ENCODE measurements around the gene ALK.

Gene ALK

DNA sequence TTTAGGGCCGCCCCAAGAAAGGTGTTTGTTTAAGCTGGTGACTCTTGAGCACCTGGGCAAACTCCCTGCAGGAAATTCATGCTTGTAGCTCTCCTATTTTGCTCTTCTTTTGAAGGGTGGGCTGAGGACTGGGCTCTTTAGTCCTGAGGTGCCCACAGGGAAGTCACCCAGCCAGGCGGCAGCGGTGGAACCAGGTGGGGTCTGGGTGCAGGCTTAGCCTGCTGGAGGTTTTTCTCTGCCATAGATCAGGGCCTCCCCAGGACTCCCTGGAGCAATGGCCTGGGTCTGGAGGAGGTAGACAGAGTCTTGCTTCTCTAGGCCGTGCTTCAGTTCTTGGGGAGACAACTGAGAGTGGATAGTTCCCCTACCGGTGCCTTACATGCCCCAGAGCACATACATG is 706.3 kb downstream of the ALK start:
- TF ChIP-seq ZNF350 (tag by site-specific recombination; IDR thresholded peaks at IDR 0.05) (no peak), FEZF1 (tag by site-specific recombination; IDR thresholded peaks at IDR 0.05) (no peak), SP2 (tag by site-specific recombination; IDR thresholded peaks at IDR 0.05) (no peak), ZBTB48 (tag by site-specific recombination; IDR thresholded peaks at IDR 0.05) (no peak), YY2 (tag by site-specific recombination; IDR thresholded peaks at IDR 0.05) (no peak), ZEB2 (tag by site-specific recombination; IDR thresholded peaks at IDR 0.05) (no peak)
- TF ChIP-seq, protein P1, sequence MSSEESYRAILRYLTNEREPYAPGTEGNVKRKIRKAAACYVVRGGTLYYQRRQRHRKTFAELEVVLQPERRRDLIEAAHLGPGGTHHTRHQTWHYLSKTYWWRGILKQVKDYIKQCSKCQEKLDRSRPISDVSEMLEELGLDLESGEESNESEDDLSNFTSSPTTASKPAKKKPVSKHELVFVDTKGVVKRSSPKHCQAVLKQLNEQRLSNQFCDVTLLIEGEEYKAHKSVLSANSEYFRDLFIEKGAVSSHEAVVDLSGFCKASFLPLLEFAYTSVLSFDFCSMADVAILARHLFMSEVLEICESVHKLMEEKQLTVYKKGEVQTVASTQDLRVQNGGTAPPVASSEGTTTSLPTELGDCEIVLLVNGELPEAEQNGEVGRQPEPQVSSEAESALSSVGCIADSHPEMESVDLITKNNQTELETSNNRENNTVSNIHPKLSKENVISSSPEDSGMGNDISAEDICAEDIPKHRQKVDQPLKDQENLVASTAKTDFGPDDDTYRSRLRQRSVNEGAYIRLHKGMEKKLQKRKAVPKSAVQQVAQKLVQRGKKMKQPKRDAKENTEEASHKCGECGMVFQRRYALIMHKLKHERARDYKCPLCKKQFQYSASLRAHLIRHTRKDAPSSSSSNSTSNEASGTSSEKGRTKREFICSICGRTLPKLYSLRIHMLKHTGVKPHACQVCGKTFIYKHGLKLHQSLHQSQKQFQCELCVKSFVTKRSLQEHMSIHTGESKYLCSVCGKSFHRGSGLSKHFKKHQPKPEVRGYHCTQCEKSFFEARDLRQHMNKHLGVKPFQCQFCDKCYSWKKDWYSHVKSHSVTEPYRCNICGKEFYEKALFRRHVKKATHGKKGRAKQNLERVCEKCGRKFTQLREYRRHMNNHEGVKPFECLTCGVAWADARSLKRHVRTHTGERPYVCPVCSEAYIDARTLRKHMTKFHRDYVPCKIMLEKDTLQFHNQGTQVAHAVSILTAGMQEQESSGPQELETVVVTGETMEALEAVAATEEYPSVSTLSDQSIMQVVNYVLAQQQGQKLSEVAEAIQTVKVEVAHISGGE (tag by site-specific recombination; conservative IDR thresholded peaks at IDR 0.05; ENCODE audit: low read depth) = no peak
- TF ChIP-seq, protein P2, sequence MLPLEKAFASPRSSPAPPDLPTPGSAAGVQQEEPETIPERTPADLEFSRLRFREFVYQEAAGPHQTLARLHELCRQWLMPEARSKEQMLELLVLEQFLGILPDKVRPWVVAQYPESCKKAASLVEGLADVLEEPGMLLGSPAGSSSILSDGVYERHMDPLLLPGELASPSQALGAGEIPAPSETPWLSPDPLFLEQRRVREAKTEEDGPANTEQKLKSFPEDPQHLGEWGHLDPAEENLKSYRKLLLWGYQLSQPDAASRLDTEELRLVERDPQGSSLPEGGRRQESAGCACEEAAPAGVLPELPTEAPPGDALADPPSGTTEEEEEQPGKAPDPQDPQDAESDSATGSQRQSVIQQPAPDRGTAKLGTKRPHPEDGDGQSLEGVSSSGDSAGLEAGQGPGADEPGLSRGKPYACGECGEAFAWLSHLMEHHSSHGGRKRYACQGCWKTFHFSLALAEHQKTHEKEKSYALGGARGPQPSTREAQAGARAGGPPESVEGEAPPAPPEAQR (tag by site-specific recombination; IDR thresholded peaks at IDR 0.05) = no peak

DNA sequence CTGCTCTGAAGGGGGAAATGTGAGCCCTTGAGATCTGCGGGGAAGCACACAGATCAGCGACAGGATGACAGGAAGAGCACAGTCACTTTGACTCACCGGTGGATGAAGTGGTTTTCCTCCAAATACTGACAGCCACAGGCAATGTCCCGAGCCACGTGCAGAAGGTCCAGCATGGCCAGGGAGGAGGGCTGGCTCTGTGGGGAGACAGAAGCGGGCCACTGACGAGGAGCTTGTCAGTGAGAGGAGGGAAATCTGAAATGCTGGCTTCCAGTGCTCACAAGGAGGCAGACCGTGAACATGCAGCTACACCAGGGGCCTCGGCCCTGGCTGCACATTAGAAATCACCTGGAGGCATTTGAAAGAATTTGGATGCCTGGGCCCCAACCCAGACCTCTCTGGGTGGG is 707.5 kb downstream of the ALK start:
- Histone ChIP-seq H3K9me3 (ENCODE audit: control insufficient read depth, insufficient read depth, low read depth, low read length) (no peaks in the 10 kb centered on the region), H3K36me3 (ENCODE audit: control insufficient read depth in 2 of 2, insufficient read depth in 1 of 2, low read length in 2 of 2) (no peaks in the 10 kb centered on the region), H3K27ac (ENCODE audit: extremely low read depth, low read depth, low read length) (no peak overlapping the region), H3K4me1 (ENCODE audit: control insufficient read depth, insufficient read depth, low read length) (no peaks in the 10 kb centered on the region), H3K4me3 (ENCODE audit: low read depth, low read length) (no peak overlapping the region)
- TF ChIP-seq ZBTB48 (tag by site-specific recombination; IDR thresholded peaks at IDR 0.05) (no peak), ZNF133 (tag by site-specific recombination; IDR thresholded peaks at IDR 0.05) (no peak), ZNF558 (tag by site-specific recombination; IDR thresholded peaks at IDR 0.05) (no peak), ZNF623 (tag by site-specific recombination; IDR thresholded peaks at IDR 0.05) (no peak), KLF8 (tag by site-specific recombination; IDR thresholded peaks at IDR 0.05) (no peak), ZNF621 (tag by site-specific recombination; IDR thresholded peaks at IDR 0.05) (no peak), GLI4 (tag by site-specific recombination; IDR thresholded peaks at IDR 0.05) (no peak), KLF1 (tag by site-specific recombination; IDR thresholded peaks at IDR 0.05) (no peak), HOXA7 (CRISPR knock-in tag; IDR thresholded peaks at IDR 0.05; ENCODE audit: borderline replicate concordance) (no peak), ZNF560 (tag by site-specific recombination; IDR thresholded peaks at IDR 0.05; ENCODE audit: borderline replicate concordance) (no peak), ZNF114 (tag by site-specific recombination; IDR thresholded peaks at IDR 0.05) (no peak), ZNF335 (tag by site-specific recombination; conservative IDR thresholded peaks at IDR 0.05) (no peak)
- TF ChIP-seq, protein P3, sequence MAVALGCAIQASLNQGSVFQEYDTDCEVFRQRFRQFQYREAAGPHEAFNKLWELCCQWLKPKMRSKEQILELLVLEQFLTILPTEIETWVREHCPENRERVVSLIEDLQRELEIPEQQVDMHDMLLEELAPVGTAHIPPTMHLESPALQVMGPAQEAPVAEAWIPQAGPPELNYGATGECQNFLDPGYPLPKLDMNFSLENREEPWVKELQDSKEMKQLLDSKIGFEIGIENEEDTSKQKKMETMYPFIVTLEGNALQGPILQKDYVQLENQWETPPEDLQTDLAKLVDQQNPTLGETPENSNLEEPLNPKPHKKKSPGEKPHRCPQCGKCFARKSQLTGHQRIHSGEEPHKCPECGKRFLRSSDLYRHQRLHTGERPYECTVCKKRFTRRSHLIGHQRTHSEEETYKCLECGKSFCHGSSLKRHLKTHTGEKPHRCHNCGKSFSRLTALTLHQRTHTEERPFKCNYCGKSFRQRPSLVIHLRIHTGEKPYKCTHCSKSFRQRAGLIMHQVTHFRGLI (tag by site-specific recombination; IDR thresholded peaks at IDR 0.05) = no peak
- TF ChIP-seq, protein P4, sequence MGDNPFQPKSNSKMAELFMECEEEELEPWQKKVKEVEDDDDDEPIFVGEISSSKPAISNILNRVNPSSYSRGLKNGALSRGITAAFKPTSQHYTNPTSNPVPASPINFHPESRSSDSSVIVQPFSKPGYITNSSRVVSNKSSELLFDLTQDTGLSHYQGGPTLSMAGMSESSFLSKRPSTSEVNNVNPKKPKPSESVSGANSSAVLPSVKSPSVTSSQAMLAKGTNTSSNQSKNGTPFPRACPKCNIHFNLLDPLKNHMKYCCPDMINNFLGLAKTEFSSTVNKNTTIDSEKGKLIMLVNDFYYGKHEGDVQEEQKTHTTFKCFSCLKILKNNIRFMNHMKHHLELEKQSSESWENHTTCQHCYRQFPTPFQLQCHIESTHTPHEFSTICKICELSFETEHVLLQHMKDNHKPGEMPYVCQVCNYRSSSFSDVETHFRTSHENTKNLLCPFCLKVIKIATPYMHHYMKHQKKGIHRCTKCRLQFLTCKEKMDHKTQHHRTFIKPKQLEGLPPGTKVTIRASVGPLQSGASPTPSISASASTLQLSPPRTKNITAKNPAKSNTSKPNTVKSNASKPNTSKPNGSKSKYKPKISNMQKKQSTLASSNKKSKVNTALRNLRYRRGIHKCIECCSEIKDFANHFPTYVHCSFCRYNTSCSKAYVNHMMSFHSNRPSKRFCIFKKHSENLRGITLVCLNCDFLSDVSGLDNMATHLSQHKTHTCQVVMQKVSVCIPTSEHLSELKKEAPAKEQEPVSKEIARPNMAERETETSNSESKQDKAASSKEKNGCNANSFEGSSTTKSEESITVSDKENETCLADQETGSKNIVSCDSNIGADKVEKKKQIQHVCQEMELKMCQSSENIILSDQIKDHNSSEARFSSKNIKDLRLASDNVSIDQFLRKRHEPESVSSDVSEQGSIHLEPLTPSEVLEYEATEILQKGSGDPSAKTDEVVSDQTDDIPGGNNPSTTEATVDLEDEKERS (tag by site-specific recombination; IDR thresholded peaks at IDR 0.05) = no peak
- TF ChIP-seq, protein P5, sequence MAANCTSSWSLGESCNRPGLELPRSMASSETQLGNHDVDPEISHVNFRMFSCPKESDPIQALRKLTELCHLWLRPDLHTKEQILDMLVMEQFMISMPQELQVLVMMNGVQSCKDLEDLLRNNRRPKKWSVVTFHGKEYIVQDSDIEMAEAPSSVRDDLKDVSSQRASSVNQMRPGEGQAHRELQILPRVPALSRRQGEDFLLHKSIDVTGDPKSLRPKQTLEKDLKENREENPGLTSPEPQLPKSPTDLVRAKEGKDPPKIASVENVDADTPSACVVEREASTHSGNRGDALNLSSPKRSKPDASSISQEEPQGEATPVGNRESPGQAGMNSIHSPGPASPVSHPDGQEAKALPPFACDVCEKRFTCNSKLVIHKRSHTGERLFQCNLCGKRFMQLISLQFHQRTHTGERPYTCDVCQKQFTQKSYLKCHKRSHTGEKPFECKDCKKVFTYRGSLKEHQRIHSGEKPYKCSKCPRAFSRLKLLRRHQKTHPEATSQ (tag by site-specific recombination; IDR thresholded peaks at IDR 0.05) = no peak
- ChIA-PET CTCF (interaction anchor here (1.2 kb wide), 1 partner anchor 255 kb away, joined by 4 read pairs; no protein-coding TSS in a partner anchor), POLR2A (no interaction called here)

More for the DNA sequence above, 706.3 kb downstream of the ALK start:
- Histone ChIP-seq H3K9me3 (ENCODE audit: control insufficient read depth, insufficient read depth, low read depth, low read length) (no peaks in the 10 kb centered on the region), H3K4me3 (ENCODE audit: low read depth, low read length) (no peak overlapping the region), H3K27ac (ENCODE audit: extremely low read depth, low read depth, low read length) (no peak overlapping the region), H3K4me1 (ENCODE audit: control insufficient read depth, insufficient read depth, low read length) (no peaks in the 10 kb centered on the region), H3K36me3 (ENCODE audit: control insufficient read depth in 2 of 2, insufficient read depth in 1 of 2, low read length in 2 of 2) (no peaks in the 10 kb centered on the region)
- ChIA-PET CTCF (interaction anchor here (1.2 kb wide), 1 partner anchor 256 kb away, joined by 4 read pairs; no protein-coding TSS in a partner anchor), POLR2A (no interaction called here)

All from HEK293 (cell line).